GM23248 (cell line): ENCODE data around the gene FOXRED2. TPM values are rescaled to one million over a fixed set of nuclear protein-coding genes. Genes with fewer than 3 reads are reported as not detected.
A peak's percentile ranks its signal among the peaks of the same experiment; 100 is the strongest.
"Not testable (repeated sequence)": the region's sequence is repeated elsewhere in the genome, so short reads cannot be mapped to it uniquely, and the experiment has no call there.

Experiments used
- DNase-seq: peaks from one replicate; pipeline ENCODE4 v3.0.0-alpha.2; 2015
- H2AFZ ChIP-seq: fragments of 200-600 bp; sonication (generic); 2 replicates; pipeline ENCODE4 v1.6.1; 2016; ENCODE audit warnings: antibody characterized with exemption
- H3F3A ChIP-seq: fragments of 200-600 bp; sonication (generic); 2 replicates; pipeline ENCODE4 v1.6.1; 2016; ENCODE audit warnings: mild to moderate bottlenecking, antibody characterized with exemption, mixed run types; ENCODE audit not compliant: insufficient read depth
- H3K27ac ChIP-seq: fragments of 200-600 bp; sonication (generic); 2 replicates; pipeline ENCODE4 v1.5.1; 2016; ENCODE audit warnings: mild to moderate bottlenecking
- H3K27me3 ChIP-seq: fragments of 200-600 bp; sonication (generic); replicated peaks from 2 replicates; pipeline ENCODE4 v1.6.1; 2016; ENCODE audit warnings: mild to moderate bottlenecking; ENCODE audit not compliant: insufficient read depth
- H3K36me3 ChIP-seq: fragments of 200-600 bp; sonication (generic); 2 replicates; pipeline ENCODE4 v1.6.1; 2016; ENCODE audit warnings: low read depth, mild to moderate bottlenecking
- H3K4me1 ChIP-seq: fragments of 200-600 bp; sonication (generic); 2 replicates; pipeline ENCODE4 v1.6.1; 2016; ENCODE audit warnings: mild to moderate bottlenecking; ENCODE audit not compliant: insufficient read depth
- H3K4me2 ChIP-seq: fragments of 200-600 bp; sonication (generic); one replicate; pipeline ENCODE4 v1.6.1; 2016; ENCODE audit warnings: mild to moderate bottlenecking; ENCODE audit not compliant: unreplicated experiment
- H3K4me3 ChIP-seq: fragments of 200-600 bp; sonication (generic); 2 replicates; pipeline ENCODE4 v1.5.1; 2016; ENCODE audit warnings: mild to moderate bottlenecking
- H3K79me2 ChIP-seq: fragments of 200-600 bp; sonication (generic); 2 replicates; pipeline ENCODE4 v1.6.1; 2016; ENCODE audit warnings: mild to moderate bottlenecking; ENCODE audit not compliant: insufficient read depth
- H3K9ac ChIP-seq: fragments of 200-600 bp; sonication (generic); 2 replicates; pipeline ENCODE4 v1.6.1; 2016; ENCODE audit warnings: mild to moderate bottlenecking
- H3K9me2 ChIP-seq: fragments of 200-600 bp; sonication (generic); 2 replicates; pipeline ENCODE4 v1.6.1; 2016; ENCODE audit warnings: mixed run types, mild to moderate bottlenecking, moderate library complexity; ENCODE audit not compliant: insufficient read depth
- H3K9me3 ChIP-seq: fragments of 200-600 bp; sonication (generic); one replicate; pipeline ENCODE4 v1.6.1; 2017; ENCODE audit warnings: low read depth
- H4K20me1 ChIP-seq: fragments of 200-600 bp; sonication (generic); 2 replicates; pipeline ENCODE4 v1.6.0; 2016; ENCODE audit not compliant: insufficient read depth
- EZH2 ChIP-seq: fragments of 200-600 bp; sonication (generic); IDR thresholded peaks from 2 replicates; pipeline ENCODE4 v1.6.1; 2018; ENCODE audit warnings: antibody characterized with exemption, mild to moderate bottlenecking; ENCODE audit not compliant: insufficient read depth, poor library complexity, severe bottlenecking
- EZH2phosphoT487 ChIP-seq: fragments of 200-600 bp; sonication (generic); IDR thresholded peaks from 2 replicates; pipeline ENCODE4 v1.6.1; 2018; ENCODE audit warnings: antibody characterized with exemption, moderate library complexity, mild to moderate bottlenecking, low read depth; ENCODE audit not compliant: insufficient read depth
- WGBS, 2 experiments: methylation state at CpG; one replicate each; pipeline ENCODE4 v1.1.6; 2015 to 2017; ENCODE audit warnings: low lambda C conversion rate in 2 of 2, low coverage in 1 of 2; ENCODE audit errors: missing lambda C conversion rate in 2 of 2; 5-methylcytosine and 5-hydroxymethylcytosine counted together
- in situ Hi-C: fragments of 300-500 bp; cut with MboI; formaldehyde crosslinking; loops from 2 replicates; pipeline ENCODE4 v1.15.0; 2020
- polyA plus RNA-seq: library from polyadenylated mRNA; unstranded; fragments of >200 nt; fragmentation: Nextera tagmentation; extraction: Ambion mirVana; gene quantifications from 2 replicates; pipeline ENCODE4 v1.2.1, GENCODE V29; 2016
- total RNA-seq: library from RNA; depleted of rRNA; stranded (reverse); fragments of >200 nt; shearing (Covaris generic); gene quantifications from 2 replicates; pipeline ENCODE4 v1.2.3, GENCODE V29; 2014

Gene FOXRED2
- total and polyA plus RNA-seq, 2 experiments from 2014 or later: 4.2 to 5.0 TPM

- H3K9ac ChIP-seq: no peak overlapping the region
- no peaks in the 10 kb centered on the region for H3K27me3 ChIP-seq
- H3K9me3 ChIP-seq: no peaks in the 10 kb centered on the region
- H3K4me3 ChIP-seq: no peak overlapping the region
- no peaks in the 10 kb centered on the region for H3K36me3 ChIP-seq
- no peaks in the 10 kb centered on the region for H4K20me1 ChIP-seq
- H3F3A ChIP-seq: no peaks in the 10 kb centered on the region
- no peak overlapping the region for H3K4me2 ChIP-seq
- H2AFZ ChIP-seq: no peak overlapping the region
- H3K4me1 ChIP-seq: no peaks in the 10 kb centered on the region
- in situ Hi-C loops: no loop called here
- no peak overlapping the region for H3K27ac ChIP-seq
- H3K9me2 ChIP-seq: no peaks in the 10 kb centered on the region
- 40 to 41% methylated on average over 6 to 7 of the region's 7 CpGs for WGBS, 2 experiments
- DNase-seq: no peak
- TF ChIP-seq EZH2phosphoT487 (no peak), EZH2 (no peak)
- H3K79me2 ChIP-seq: no peaks in the 10 kb centered on the region
Observed at GRCh38 chr22:36536717-36537116, 29.9 kb upstream of the FOXRED2 start.

- H3K79me2 ChIP-seq, DNase-seq, H3K36me3 ChIP-seq, H3K4me2 ChIP-seq, H3K9me2 ChIP-seq, H2AFZ ChIP-seq, H3K4me3 ChIP-seq, H4K20me1 ChIP-seq, in situ Hi-C loops, H3K9me3 ChIP-seq, H3K4me1 ChIP-seq, H3K27me3 ChIP-seq, H3K9ac ChIP-seq, H3K27ac ChIP-seq: not testable (repeated sequence)
- peaks cover 14% of the 10 kb centered on the region for H3F3A ChIP-seq
- 62 to 70% methylated on average over 4 of the region's 4 CpGs for WGBS, 2 experiments
Observed at GRCh38 chr22:36533320-36533719, 26.5 kb upstream of the FOXRED2 start.

- Histone ChIP-seq H3F3A (peaks cover 19% of the 10 kb centered on the region), H3K4me2 (no peak overlapping the region), H3K4me1 (peaks cover 3% of the 10 kb centered on the region; the same call in 1 of the 2 replicates), H3K4me3 (no peak overlapping the region), H3K9ac (no peak overlapping the region), H3K9me2 (no peaks in the 10 kb centered on the region), H3K27ac (no peak overlapping the region), H3K9me3 (no peaks in the 10 kb centered on the region), H2AFZ (no peak overlapping the region), H3K27me3 (no peaks in the 10 kb centered on the region), H3K79me2 (peaks cover 15% of the 10 kb centered on the region), H4K20me1 (no peaks in the 10 kb centered on the region), H3K36me3 (no peaks in the 10 kb centered on the region)
- in situ Hi-C loops: no loop called here
- 81 to 84% methylated on average over 2 of the region's 2 CpGs for WGBS, 2 experiments
- no peak for TF ChIP-seq EZH2
- no peak for TF ChIP-seq EZH2phosphoT487
- no peak for DNase-seq
Observed at GRCh38 chr22:36532466-36532865, 25.6 kb upstream of the FOXRED2 start.

- 1 to 2% methylated on average over 67 to 80 of the region's 82 CpGs for WGBS, 2 experiments
- peak; percentile 100 for DNase-seq
Observed at GRCh38 chr22:36528795-36529751, 22.2 kb upstream of the FOXRED2 start, which contains the start of gene EIF3D. Gene EIF3D (minus strand): TSS chr22:36529166. CDS start chr22:36526121, 3,045 bp downstream.

More at GRCh38 chr22:36528795-36529751, 22.2 kb upstream of the FOXRED2 start, which contains the start of gene EIF3D:
- Histone ChIP-seq H3F3A (peaks cover 33% of the 10 kb centered on the region), H3K9me3 (no peaks in the 10 kb centered on the region), H2AFZ (peak within 1 kb of the TSS; percentile 95), H3K4me1 (peaks cover 10% of the 10 kb centered on the region; the same call in 1 of the 2 replicates), H3K36me3 (peaks cover 29% of the 10 kb centered on the region), H3K9ac (peak within 1 kb of the TSS; percentile 96), H3K9me2 (no peaks in the 10 kb centered on the region), H3K79me2 (peaks cover 48% of the 10 kb centered on the region), H3K27ac (peak within 1 kb of the TSS; percentile 92), H3K4me2 (peak within 1 kb of the TSS; percentile 96), H3K27me3 (no peaks in the 10 kb centered on the region), H3K4me3 (peak within 1 kb of the TSS; percentile 89), H4K20me1 (peaks cover 6% of the 10 kb centered on the region; the same call in 1 of the 2 replicates)
- in situ Hi-C loops: no loop called here
- no peak for TF ChIP-seq EZH2
- no peak for TF ChIP-seq EZH2phosphoT487
